HEK293 (cell line): Measurements from ENCODE around the gene PHEX.

Source experiments
- CTCF ChIA-PET: fragments of 350-600 bp; formaldehyde crosslinking; extraction: SDS; loops from one replicate; lab custom pipeline; 2021; ENCODE audit warnings: antibody characterized with exemption; lab: Yijun Ruan, JAX
- POLR2A ChIA-PET: fragments of 300-600 bp; formaldehyde crosslinking; extraction: SDS; loops from one replicate; lab custom pipeline; 2020; ENCODE audit warnings: antibody characterized with exemption, inconsistent platforms; lab: Yijun Ruan, JAX
- H3K27ac ChIP-seq: fragments of 200-500 bp; sonication (Bioruptor generic); 2 replicates; pipeline ENCODE4 v1.5.1; 2014; ENCODE audit warnings: low read depth, low read length, control low read depth, inconsistent platforms; ENCODE audit errors: extremely low read depth
- H3K36me3 ChIP-seq, 2 experiments: fragments of 200-500 bp in 1 of 2; sonication (Bioruptor generic) in 1 of 2; 1 replicate in 1 of 2; 2 replicates in 1 of 2; pipeline ENCODE4 v1.5.1; 2014 to 2017; ENCODE audit warnings: inconsistent platforms in 2 of 2, low read length in 2 of 2; ENCODE audit not compliant: control insufficient read depth in 2 of 2, insufficient read depth in 1 of 2
- H3K4me1 ChIP-seq: fragments of 200-500 bp; sonication (Bioruptor generic); 2 replicates; pipeline ENCODE4 v1.5.1; 2014; ENCODE audit warnings: mild to moderate bottlenecking, low read length, inconsistent platforms; ENCODE audit not compliant: control insufficient read depth, insufficient read depth
- H3K4me3 ChIP-seq: 2 replicates; pipeline ENCODE4 v1.5.1; 2011; ENCODE audit warnings: low read depth, mild to moderate bottlenecking, control low read depth, low read length, moderate library complexity
- H3K9me3 ChIP-seq: fragments of 200-500 bp; sonication (Bioruptor generic); 2 replicates; pipeline ENCODE4 v1.5.1; 2014; ENCODE audit warnings: low read depth, low read length, inconsistent platforms; ENCODE audit not compliant: control insufficient read depth, insufficient read depth
- PBX3 ChIP-seq: sonication (generic); formaldehyde crosslinking; IDR thresholded peaks from 2 replicates; pipeline ENCODE4 v1.8.1; 2022; ENCODE audit warnings: mild to moderate bottlenecking, moderate library complexity, missing genetic modification reagents
- PRDM4 ChIP-seq: fragments of 450-650 bp; formaldehyde crosslinking; IDR thresholded peaks from 2 replicates; pipeline ENCODE4 v1.5.1; 2017; ENCODE audit warnings: missing biosample characterization, missing genetic modification characterization
- SCRT1 ChIP-seq: fragments of 450-650 bp; formaldehyde crosslinking; IDR thresholded peaks from 2 replicates; pipeline ENCODE4 v1.5.1; 2016; ENCODE audit warnings: missing biosample characterization, missing genetic modification characterization, borderline replicate concordance
- YY2 ChIP-seq: fragments of 450-650 bp; formaldehyde crosslinking; IDR thresholded peaks from 2 replicates; pipeline ENCODE4 v1.5.1; 2016; ENCODE audit warnings: missing biosample characterization, missing genetic modification characterization
- ZFP3 ChIP-seq: fragments of 450-650 bp; formaldehyde crosslinking; IDR thresholded peaks from 2 replicates; pipeline ENCODE4 v1.5.1; 2016; ENCODE audit warnings: low read depth, missing biosample characterization, missing genetic modification characterization
- ZFP37 ChIP-seq: fragments of 450-650 bp; formaldehyde crosslinking; IDR thresholded peaks from 2 replicates; pipeline ENCODE4 v1.5.1; 2016; ENCODE audit warnings: missing biosample characterization, missing genetic modification characterization
- ZNF138 ChIP-seq: fragments of 450-650 bp; formaldehyde crosslinking; IDR thresholded peaks from 2 replicates; pipeline ENCODE4 v1.5.1; 2016; ENCODE audit warnings: missing biosample characterization, missing genetic modification characterization, borderline replicate concordance
- ZNF169 ChIP-seq: fragments of 450-650 bp; formaldehyde crosslinking; IDR thresholded peaks from 2 replicates; pipeline ENCODE4 v1.5.1; 2016; ENCODE audit warnings: missing biosample characterization, missing genetic modification characterization
- ZNF174 ChIP-seq: fragments of 450-650 bp; formaldehyde crosslinking; IDR thresholded peaks from 2 replicates; pipeline ENCODE4 v1.5.0; 2017; ENCODE audit warnings: missing biosample characterization, mild to moderate bottlenecking, missing genetic modification characterization
- ZNF221 ChIP-seq: fragments of 450-650 bp; formaldehyde crosslinking; IDR thresholded peaks from 2 replicates; pipeline ENCODE4 v1.5.1; 2017; ENCODE audit warnings: missing biosample characterization, missing genetic modification characterization, borderline replicate concordance
- ZNF223 ChIP-seq: fragments of 450-650 bp; formaldehyde crosslinking; IDR thresholded peaks from 2 replicates; pipeline ENCODE4 v1.5.1; 2016; ENCODE audit warnings: missing biosample characterization, missing genetic modification characterization
- ZNF394 ChIP-seq: fragments of 450-650 bp; formaldehyde crosslinking; IDR thresholded peaks from 2 replicates; pipeline ENCODE4 v1.5.1; 2016; ENCODE audit warnings: missing biosample characterization, missing genetic modification characterization, mild to moderate bottlenecking, moderate library complexity, borderline replicate concordance
- ZNF513 ChIP-seq: fragments of 450-650 bp; IDR thresholded peaks from 2 replicates; pipeline ENCODE4 v1.5.1; 2018; ENCODE audit warnings: missing biosample characterization, missing genetic modification characterization
- ZNF555 ChIP-seq: fragments of 450-650 bp; formaldehyde crosslinking; conservative IDR thresholded peaks from 2 replicates; pipeline ENCODE4 v1.5.1; 2017; ENCODE audit warnings: missing biosample characterization, mild to moderate bottlenecking, missing genetic modification characterization, inconsistent platforms
- ZNF585B ChIP-seq: fragments of 450-650 bp; formaldehyde crosslinking; IDR thresholded peaks from 2 replicates; pipeline ENCODE4 v1.5.1; 2016; ENCODE audit warnings: missing biosample characterization, missing genetic modification characterization
- ZNF600 ChIP-seq: fragments of 450-650 bp; formaldehyde crosslinking; IDR thresholded peaks from 2 replicates; pipeline ENCODE4 v1.5.1; 2016; ENCODE audit warnings: missing biosample characterization, missing genetic modification characterization
- ZNF623 ChIP-seq: fragments of 450-650 bp; formaldehyde crosslinking; IDR thresholded peaks from 2 replicates; pipeline ENCODE4 v1.5.1; 2016; ENCODE audit warnings: missing biosample characterization, missing genetic modification characterization
- ZNF654 ChIP-seq: fragments of 450-650 bp; formaldehyde crosslinking; IDR thresholded peaks from 2 replicates; pipeline ENCODE4 v1.5.1; 2016; ENCODE audit warnings: low read depth, missing biosample characterization, missing genetic modification characterization
- ZNF747 ChIP-seq: fragments of 450-650 bp; formaldehyde crosslinking; IDR thresholded peaks from 2 replicates; pipeline ENCODE4 v1.5.1; 2016; ENCODE audit warnings: missing biosample characterization, missing genetic modification characterization
- ZNF791 ChIP-seq: fragments of 450-650 bp; formaldehyde crosslinking; IDR thresholded peaks from 2 replicates; pipeline ENCODE4 v1.5.1; 2016; ENCODE audit warnings: missing biosample characterization, missing genetic modification characterization
- ZNF830 ChIP-seq: fragments of 450-650 bp; IDR thresholded peaks from 2 replicates; pipeline ENCODE4 v1.5.0; 2018; ENCODE audit warnings: missing biosample characterization, missing genetic modification characterization, low read depth, mild to moderate bottlenecking, moderate library complexity

The PHEX gene

DNA sequence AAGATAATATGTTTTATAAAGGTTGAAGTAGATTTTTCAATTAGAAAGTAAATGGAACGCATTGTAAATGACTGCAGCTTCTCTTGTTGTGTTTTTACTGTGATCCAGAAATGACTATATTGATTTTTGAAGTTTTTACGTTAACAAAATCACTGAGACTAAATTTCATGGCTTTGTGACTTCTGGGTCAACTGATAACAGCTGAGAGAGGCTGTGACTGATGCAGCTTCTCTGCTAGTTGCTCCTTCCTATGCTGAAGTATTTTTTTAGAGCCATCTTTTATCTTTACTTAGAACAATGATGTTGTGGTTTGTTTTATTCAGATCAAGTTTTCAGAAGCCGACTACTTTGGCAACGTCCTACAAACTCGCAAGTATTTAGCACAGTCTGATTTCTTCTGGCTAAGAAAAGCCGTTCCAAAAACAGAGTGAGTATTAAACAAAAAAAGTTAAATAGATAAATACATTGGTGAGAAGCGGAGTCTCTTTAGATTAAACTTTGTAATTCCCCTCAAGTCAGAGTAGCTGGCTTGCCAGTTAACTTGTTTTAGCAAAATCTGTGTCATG, 145.9 kb downstream of the PHEX start:
- H3K36me3 ChIP-seq, result no peaks in the 10 kb centered on the region
- ChIA-PET POLR2A (no interaction called here), CTCF (interaction anchor here (0.6 to 0.7 kb wide), 4 partner anchors 27 to 714 kb away, joined by 3 read pairs; no protein-coding TSS in a partner anchor)
- no peaks in the 10 kb centered on the region for H3K9me3 ChIP-seq
- TF ChIP-seq ZNF513 (tag by site-specific recombination), result no peak
- no peak for TF ChIP-seq ZFP37 (tag by site-specific recombination)
- TF ChIP-seq ZNF600 (tag by site-specific recombination), result no peak
- no peak for TF ChIP-seq ZNF223
- no peak for TF ChIP-seq PBX3 (CRISPR knock-in tag)
- TF ChIP-seq PRDM4 (tag by site-specific recombination), result no peak
- H3K27ac ChIP-seq, result no peak overlapping the region
- no peak overlapping the region for H3K4me3 ChIP-seq
- no peaks in the 10 kb centered on the region for H3K4me1 ChIP-seq

- Histone ChIP-seq H3K36me3 (no peaks in the 10 kb centered on the region), H3K4me1 (no peaks in the 10 kb centered on the region), H3K9me3 (no peaks in the 10 kb centered on the region), H3K4me3 (no peak overlapping the region), H3K27ac (no peak overlapping the region)
- ChIA-PET CTCF (interaction anchor here (0.7 kb wide), 1 partner anchor 1435 kb away, joined by 4 read pairs; no protein-coding TSS in a partner anchor), POLR2A (no interaction called here)
- TF ChIP-seq ZNF555, result no peak
- no peak for TF ChIP-seq ZNF138 (tag by site-specific recombination)
- no peak for TF ChIP-seq ZNF747 (tag by site-specific recombination)
- TF ChIP-seq YY2 (tag by site-specific recombination), result no peak
- no peak for TF ChIP-seq ZNF623 (tag by site-specific recombination)
- no peak for TF ChIP-seq ZFP3 (tag by site-specific recombination)
- no peak for TF ChIP-seq ZNF174
- no peak for TF ChIP-seq ZNF830 (tag by site-specific recombination)
- TF ChIP-seq SCRT1 (tag by site-specific recombination), result no peak
- TF ChIP-seq ZNF585B (tag by site-specific recombination), result no peak
- TF ChIP-seq ZNF394, result no peak
- no peak for TF ChIP-seq ZNF654
- TF ChIP-seq ZNF169, result no peak
- TF ChIP-seq ZNF221 (tag by site-specific recombination), result no peak
- no peak for TF ChIP-seq ZNF791 (tag by site-specific recombination)
These were observed 152.0 kb downstream of the PHEX start for GRCh38 chrX:22184096-22184495.
